H1 (cell line): ENCODE data around the gene PDXDC1. TPM values are rescaled to one million over a fixed set of nuclear protein-coding genes. Genes with fewer than 3 reads are reported as not detected.
"Not testable (repeated sequence)": the region's sequence is repeated elsewhere in the genome, so short reads cannot be mapped to it uniquely, and the experiment has no call there.

Experiments used
- CTCF ChIA-PET: fragments of 300-600 bp; sonication (Branson Sonifier 250); formaldehyde crosslinking; loops from one replicate; lab custom pipeline; 2021; ENCODE audit not compliant: partially characterized antibody; lab: Charles Lee
- POLR2A ChIA-PET: fragments of 300-600 bp; sonication (Branson Sonifier 250); formaldehyde crosslinking; loops from one replicate; lab custom pipeline; 2021; ENCODE audit warnings: inconsistent platforms; ENCODE audit not compliant: partially characterized antibody; lab: Charles Lee
- DNase-seq, 2 experiments: peaks; one replicate each; pipeline versions ENCODE4 v3.0.0 to v3.0.0-alpha.2; 2010 to 2022; ENCODE audit warnings: low spot score in 2 of 2, low read depth in 1 of 2, mixed read lengths in 1 of 2
- FAIRE-seq: peaks from 2 replicates; lab custom pipeline; 2011; peaks lifted over from hg19 to GRCh38; lab: Jason Lieb, UNC
- H2AFZ ChIP-seq: 2 replicates; pipeline ENCODE4 v1.8.1; 2012; ENCODE audit warnings: low read length, inconsistent platforms
- H2AK5ac ChIP-seq: 2 replicates; pipeline ENCODE4 v1.6.1; 2013; ENCODE audit warnings: low read depth, low read length
- H2BK120ac ChIP-seq: replicated peaks from 2 replicates; pipeline ENCODE3; 2013; ENCODE audit warnings: low read depth, low read length, inconsistent platforms
- H2BK12ac ChIP-seq: 2 replicates; pipeline ENCODE4 v1.6.1; 2013; ENCODE audit warnings: low read depth, low read length
- H2BK15ac ChIP-seq: 2 replicates; pipeline ENCODE4 v1.6.1; 2013; ENCODE audit warnings: low read length
- H2BK20ac ChIP-seq: 2 replicates; pipeline ENCODE4 v1.6.1; 2013; ENCODE audit warnings: low read length
- H2BK5ac ChIP-seq: 2 replicates; pipeline ENCODE4 v1.6.1; 2013; ENCODE audit warnings: low read depth, low read length
- H3K14ac ChIP-seq: 2 replicates; pipeline ENCODE4 v1.6.1; 2013; ENCODE audit warnings: inconsistent platforms; ENCODE audit not compliant: insufficient read length
- H3K18ac ChIP-seq: 2 replicates; pipeline ENCODE4 v1.6.1; 2013; ENCODE audit warnings: low read length; ENCODE audit errors: extremely low read depth
- H3K23ac ChIP-seq: 2 replicates; pipeline ENCODE4 v1.6.1; 2013; ENCODE audit warnings: inconsistent platforms; ENCODE audit not compliant: insufficient read length
- H3K23me2 ChIP-seq: 2 replicates; pipeline ENCODE4 v1.6.1; 2013; ENCODE audit warnings: low read depth, low read length
- H3K27ac ChIP-seq: 2 replicates; pipeline ENCODE4 v1.6.1; 2011; ENCODE audit warnings: low read depth, low read length, inconsistent platforms
- H3K27me3 ChIP-seq, 4 experiments: replicated peaks in 1 of 4; 1 replicate in 1 of 4; 2 replicates in 3 of 4; pipeline versions ENCODE4 v1.6.1 to v1.8.1; 2011 to 2013; ENCODE audit warnings: low read length in 3 of 4, mild to moderate bottlenecking in 3 of 4, inconsistent platforms in 2 of 4, mixed read lengths in 2 of 4, moderate library complexity in 1 of 4; ENCODE audit not compliant: control insufficient read depth in 3 of 4, insufficient read depth in 3 of 4; ENCODE audit errors: extremely low read depth in 1 of 4
- H3K36me3 ChIP-seq, 4 experiments: 2 replicates each; pipeline versions ENCODE4 v1.6.1 to v1.8.1; 2011 to 2013; ENCODE audit warnings: mild to moderate bottlenecking in 4 of 4, low read length in 3 of 4, moderate library complexity in 2 of 4, control low read depth in 1 of 4, inconsistent platforms in 1 of 4; ENCODE audit not compliant: insufficient read depth in 4 of 4, control insufficient read depth in 2 of 4
- H3K4ac ChIP-seq: replicated peaks from 2 replicates; pipeline ENCODE3; 2013; ENCODE audit warnings: low read length, low read depth, mixed read lengths, inconsistent platforms; ENCODE audit not compliant: insufficient read length
- H3K4me1 ChIP-seq, 4 experiments: replicated peaks in 1 of 4; 1 replicate in 1 of 4; 2 replicates in 3 of 4; pipeline versions ENCODE4 v1.6.1 to v1.8.1; 2011 to 2013; ENCODE audit warnings: low read length in 3 of 4, inconsistent platforms in 2 of 4, mixed read lengths in 1 of 4; ENCODE audit not compliant: insufficient read depth in 4 of 4, control insufficient read depth in 3 of 4
- H3K4me2 ChIP-seq, 2 experiments: 2 replicates each; pipeline versions ENCODE4 v1.6.1 to v1.8.1; 2011 to 2013; ENCODE audit warnings: low read depth in 2 of 2, low read length in 2 of 2, control low read depth in 1 of 2, inconsistent platforms in 1 of 2, mild to moderate bottlenecking in 1 of 2; ENCODE audit not compliant: insufficient read depth in 1 of 2
- H3K4me3 ChIP-seq, 4 experiments: fragments of 200-600, 300-600 bp in 1 of 4; sonication (generic), shearing (Covaris generic), sonication (Bioruptor Twin) in 1 of 4; 2 replicates each; pipeline versions ENCODE4 v1.5.1 to v1.8.1; 2011 to 2016; ENCODE audit warnings: low read length in 4 of 4, low read depth in 3 of 4, control low read depth in 2 of 4, inconsistent platforms in 2 of 4, mild to moderate bottlenecking in 2 of 4, mixed read lengths in 1 of 4, moderate library complexity in 1 of 4; ENCODE audit not compliant: insufficient read depth in 2 of 4; ENCODE audit errors: extremely low read depth in 1 of 4
- H3K56ac ChIP-seq: replicated peaks from 2 replicates; pipeline ENCODE3; 2013; ENCODE audit warnings: low read depth, mild to moderate bottlenecking, mixed read lengths, low read length, inconsistent platforms; ENCODE audit not compliant: insufficient read length
- H3K79me1 ChIP-seq: 2 replicates; pipeline ENCODE4 v1.6.1; 2013; ENCODE audit warnings: low read depth, low read length, control low read depth
- H3K79me2 ChIP-seq, 2 experiments: 2 replicates each; pipeline versions ENCODE4 v1.6.1 to v1.8.1; 2012 to 2013; ENCODE audit warnings: low read length in 2 of 2, mild to moderate bottlenecking in 2 of 2, inconsistent platforms in 1 of 2; ENCODE audit not compliant: insufficient read depth in 2 of 2, control insufficient read depth in 1 of 2
- H3K9ac ChIP-seq, 4 experiments: replicated peaks in 1 of 4; 1 replicate in 1 of 4; 2 replicates in 3 of 4; pipeline versions ENCODE4 v1.6.1 to v1.8.1; 2011 to 2013; ENCODE audit warnings: low read depth in 3 of 4, low read length in 3 of 4, control low read depth in 2 of 4, mild to moderate bottlenecking in 2 of 4, moderate library complexity in 2 of 4, inconsistent platforms in 1 of 4; ENCODE audit errors: extremely low read depth in 1 of 4
- H3K9me3 ChIP-seq, 2 experiments: 2 replicates each; pipeline versions ENCODE4 v1.6.1 to v1.8.1; 2012 to 2013; ENCODE audit warnings: mild to moderate bottlenecking in 2 of 2, moderate library complexity in 2 of 2, control low read depth in 1 of 2, inconsistent platforms in 1 of 2, low read depth in 1 of 2, low read length in 1 of 2, mixed read lengths in 1 of 2; ENCODE audit not compliant: insufficient read depth in 2 of 2
- H4K20me1 ChIP-seq, 2 experiments: replicated peaks in 1 of 2; 2 replicates each; pipeline versions ENCODE3 to v1.8.1; 2011 to 2013; ENCODE audit warnings: inconsistent platforms in 2 of 2, low read length in 2 of 2, mild to moderate bottlenecking in 1 of 2; ENCODE audit not compliant: insufficient read depth in 2 of 2, control insufficient read depth in 1 of 2
- H4K5ac ChIP-seq: 2 replicates; pipeline ENCODE4 v1.6.1; 2013; ENCODE audit warnings: low read length, low read depth, mixed read lengths, inconsistent platforms; ENCODE audit not compliant: insufficient read length
- H4K8ac ChIP-seq: 2 replicates; pipeline ENCODE4 v1.8.0; 2013; ENCODE audit warnings: mild to moderate bottlenecking, moderate library complexity, low read length, inconsistent platforms; ENCODE audit not compliant: insufficient read depth; ENCODE audit errors: extremely low read depth
- H4K91ac ChIP-seq: replicated peaks from 2 replicates; pipeline ENCODE3; 2013; ENCODE audit warnings: low read length, mixed read lengths, inconsistent platforms; ENCODE audit not compliant: insufficient read length
- TBP ChIP-seq: IDR thresholded peaks from 2 replicates; pipeline ENCODE4 v1.6.1; 2011; ENCODE audit warnings: low read depth, low read length, improper control_type of control experiment
- WGBS, 2 experiments: shearing (Covaris generic) in 1 of 2; methylation state at CpG; one replicate each; pipeline versions ENCODE4 v1.1.6 to v1.1.7; 2013 to 2015; ENCODE audit warnings: low lambda C conversion rate in 2 of 2, mixed read lengths in 2 of 2, inconsistent platforms in 1 of 2, low coverage in 1 of 2, missing lambda C conversion rate in 1 of 2; ENCODE audit not compliant: insufficient replicate concordance in 2 of 2, insufficient coverage in 1 of 2, insufficient read length in 1 of 2; ENCODE audit errors: extremely low coverage in 1 of 2, missing lambda C conversion rate in 1 of 2; 5-methylcytosine and 5-hydroxymethylcytosine counted together
- polyA plus RNA-seq, 7 experiments: library from polyadenylated mRNA; depleted of rRNA in 3 of 7; stranded (reverse) in 5 of 7; unstranded in 2 of 7; fragments of >200 nt in 5 of 7; fragments of 200-250 nt in 2 of 7; gene quantifications; 1 replicate in 5 of 7; 2 replicates in 1 of 7; 4 replicates in 1 of 7; pipeline versions ENCODE4 v1.2.1 to v1.2.3, GENCODE V29; 2011 to 2013; ENCODE audit warnings: missing spikeins in 2 of 7, mixed read lengths in 2 of 7
- total RNA-seq: library from RNA; stranded (reverse); fragmentation: NEBNext Ultra II Directional; extraction: Animal tissue kit (Norgen Biotek cat#: 25700); gene quantifications from 2 replicates; pipeline ENCODE4 v1.2.1, GENCODE V29; 2021

PDXDC1 gene
- total and polyA plus RNA-seq, 2 of the 8 experiments (the other 6 are each of a cell fraction or from before 2014, with no cell fraction given), result 56.6 to 118 TPM

- CTCF ChIA-PET, result interaction anchor here (1.1 kb wide), 1 partner anchor 13 kb away, joined by 3 read pairs; no protein-coding TSS in a partner anchor
- H3K14ac ChIP-seq, H3K36me3 ChIP-seq, H3K27ac ChIP-seq, H2BK12ac ChIP-seq, H3K9me3 ChIP-seq, H2BK20ac ChIP-seq, H4K8ac ChIP-seq, H3K27me3 ChIP-seq, H3K23ac ChIP-seq, H3K18ac ChIP-seq, H2BK120ac ChIP-seq, H3K79me1 ChIP-seq, FAIRE-seq, DNase-seq, H3K56ac ChIP-seq, H2BK15ac ChIP-seq, H2AK5ac ChIP-seq, H3K4ac ChIP-seq, H4K20me1 ChIP-seq, H3K23me2 ChIP-seq, H3K4me1 ChIP-seq, H4K91ac ChIP-seq: not testable (repeated sequence)
- peak overlapping the region in 1 of 4 experiments; percentile 13; a peak in 3 of 7 replicates for H3K9ac ChIP-seq
- peaks cover 2 to 23% of the 10 kb centered on the region in 2 experiments; a peak in 3 of 4 replicates for H3K79me2 ChIP-seq
- POLR2A ChIA-PET, result interaction anchor here (1.3 kb wide), 1 partner anchor 12 kb away, joined by 8 read pairs; no protein-coding TSS in a partner anchor
- peak overlapping the region; percentile 62 to 83 (median 75) for H3K4me3 ChIP-seq
- H3K4me2 ChIP-seq, result peak overlapping the region; percentile 86 to 99
- peak overlapping the region; percentile 88 for H4K5ac ChIP-seq
- 0 out of 2 replicates have a peak overlapping the region, but pooled peaks have one; percentile 78 for H2BK5ac ChIP-seq
- TF ChIP-seq TBP, result 0 out of 2 replicates have a peak, but pooled peaks have one; percentile 2
- H2AFZ ChIP-seq, result peak overlapping the region; percentile 65
- 5% methylated on average over 7 of the region's 7 CpGs; no CpG with 5 or more reads in 1 of the 2 experiments for WGBS, 2 experiments
Measured at GRCh38 chr16:14974331-14974655, 533 bp upstream of the PDXDC1 start.
